CD4-positive, alpha-beta T cell treated with Interferon alpha-2 for 1 hour (primary cell): ENCODE data around the gene AHNAK.
A peak's percentile ranks its signal among the peaks of the same experiment; 100 is the strongest.
"Not testable (repeated sequence)": the region's sequence is repeated elsewhere in the genome, so short reads cannot be mapped to it uniquely, and the experiment has no call there.

Experiments used
- DNase-seq, 2 donors: peaks; one replicate each; pipeline ENCODE4 v3.0.0-alpha.2; 2020 to 2022

The AHNAK gene

GRCh38 chr11:62546244-62546928 lies at the start of gene AHNAK:
Gene AHNAK (minus strand): TSS chr11:62546806. CDS start chr11:62536098, 10,708 bp downstream.
- peak; percentile 80 to 85 for DNase-seq

- no peak for DNase-seq
These were observed 48.5 kb upstream of the AHNAK start for GRCh38 chr11:62595124-62595523.

- peak; percentile 81 to 85 for DNase-seq
These were observed 46.9 kb upstream of the AHNAK start for GRCh38 chr11:62593434-62594044.

- no peak for DNase-seq
These were observed 46.4 kb upstream of the AHNAK start for GRCh38 chr11:62592989-62593421.

GRCh38 chr11:62592146-62592815 lies 45.7 kb upstream of the AHNAK start:
- no peak for DNase-seq

- peak; percentile 98 to 99 for DNase-seq
These were observed 45.0 kb upstream of the AHNAK start, which contains the start of gene TUT1 for GRCh38 chr11:62591448-62592145. Gene TUT1 (minus strand): TSS chr11:62591523. CDS start chr11:62591485, 38 bp downstream.

GRCh38 chr11:62588966-62589637 lies 42.5 kb upstream of the AHNAK start:
- peak; percentile 21 to 40 for DNase-seq

GRCh38 chr11:62585356-62585755 lies 38.8 kb upstream of the AHNAK start:
- DNase-seq = not testable (repeated sequence)

- DNase-seq = not testable (repeated sequence)
These were observed 35.1 kb upstream of the AHNAK start for GRCh38 chr11:62581735-62582134.

GRCh38 chr11:62580959-62581715 lies 34.5 kb upstream of the AHNAK start:
- no peak for DNase-seq

- no peak for DNase-seq
These were observed 32.6 kb upstream of the AHNAK start for GRCh38 chr11:62579252-62579651.

GRCh38 chr11:62578541-62578940 lies 31.9 kb upstream of the AHNAK start:
- no peak for DNase-seq

- no peak for DNase-seq
These were observed 30.6 kb upstream of the AHNAK start for GRCh38 chr11:62577046-62577714.

- DNase-seq = no peak
These were observed 29.2 kb upstream of the AHNAK start for GRCh38 chr11:62575837-62576236.

GRCh38 chr11:62575156-62575555 lies 28.6 kb upstream of the AHNAK start:
- DNase-seq = no peak

GRCh38 chr11:62574363-62575071 lies 27.9 kb upstream of the AHNAK start:
- DNase-seq = no peak

- peak; percentile 99 to 100 for DNase-seq
These were observed 27.2 kb upstream of the AHNAK start, which contains the start of gene EEF1G for GRCh38 chr11:62573592-62574362. Gene EEF1G (minus strand): TSS chr11:62573891. CDS start chr11:62573842, 49 bp downstream.

- peak in 1 of 2 donors; percentile 43 for DNase-seq
These were observed 26.5 kb upstream of the AHNAK start for GRCh38 chr11:62573006-62573591.

GRCh38 chr11:62572431-62572830 lies 25.8 kb upstream of the AHNAK start:
- no peak for DNase-seq
